NOMO-1 treated with dmso at 0.1 percent for 144 hours (cell line): ENCODE measurements around the gene SLC9A1.

Experiments
- DNase-seq: peaks from one replicate; lab custom pipeline; 2025; ENCODE audit not compliant: unreplicated experiment; lab: John Stamatoyannopoulos, UW

The SLC9A1 gene

GRCh38 chr1:27084107-27084506 lies 70.8 kb downstream of the SLC9A1 start:
- DNase-seq: no peak

GRCh38 chr1:27077968-27078367 lies 77.0 kb downstream of the SLC9A1 start:
- DNase-seq: no peak

- DNase-seq: no peak
Observed at GRCh38 chr1:27076803-27077202, 78.1 kb downstream of the SLC9A1 start.

- DNase-seq: no peak
Observed at GRCh38 chr1:27074175-27074780, 80.6 kb downstream of the SLC9A1 start.

- no peak for DNase-seq
Observed at GRCh38 chr1:27071049-27071416, 83.9 kb downstream of the SLC9A1 start.

- no peak for DNase-seq
Observed at GRCh38 chr1:27070390-27071048, 84.4 kb downstream of the SLC9A1 start.

GRCh38 chr1:27068922-27069321 lies 86.0 kb downstream of the SLC9A1 start:
- no peak for DNase-seq

- no peak for DNase-seq
Observed at GRCh38 chr1:27065999-27066630, 88.8 kb downstream of the SLC9A1 start.

- DNase-seq: no peak
Observed at GRCh38 chr1:27060891-27061290, 94.0 kb downstream of the SLC9A1 start.

GRCh38 chr1:27058966-27059669 lies 95.8 kb downstream of the SLC9A1 start:
- no peak for DNase-seq

- DNase-seq: no peak
Observed at GRCh38 chr1:27057801-27058625, 96.9 kb downstream of the SLC9A1 start.

GRCh38 chr1:27057389-27057788 lies 97.5 kb downstream of the SLC9A1 start:
- no peak for DNase-seq

- no peak for DNase-seq
Observed at GRCh38 chr1:27053977-27054753, 100.8 kb downstream of the SLC9A1 start.

- DNase-seq: no peak
Observed at GRCh38 chr1:27052527-27052926, 102.4 kb downstream of the SLC9A1 start.

GRCh38 chr1:27049607-27050006 lies 105.3 kb downstream of the SLC9A1 start:
- no peak for DNase-seq

- no peak for DNase-seq
Observed at GRCh38 chr1:27049100-27049499, 105.8 kb downstream of the SLC9A1 start.
